AG04449 (cell line): ENCODE results near the gene ZEB2.

Experiments
- CTCF ChIA-PET: fragments of 350-600 bp; formaldehyde crosslinking; extraction: SDS; loops from one replicate; lab custom pipeline; 2021; ENCODE audit warnings: antibody characterized with exemption; lab: Yijun Ruan, JAX
- POLR2A ChIA-PET: fragments of 400-600, 350-600 bp; formaldehyde crosslinking; extraction: SDS; loops from one replicate; lab custom pipeline; 2020; ENCODE audit warnings: antibody characterized with exemption, inconsistent platforms; lab: Yijun Ruan, JAX
- DNase-seq: peaks from one replicate; pipeline ENCODE4 v3.0.0-alpha.2; 2010; ENCODE audit warnings: low read depth, low spot score
- H3K4me3 ChIP-seq: 2 replicates; pipeline ENCODE4 v1.5.1; 2011; ENCODE audit warnings: low read depth, mild to moderate bottlenecking, control low read depth, low read length
- TF ChIP-seq, protein P1 (sequence below): IDR thresholded peaks from one replicate; pipeline ENCODE4 v1.5.1; 2011; ENCODE audit warnings: mild to moderate bottlenecking, moderate library complexity, low read length, control low read depth, inconsistent platforms; ENCODE audit not compliant: insufficient read depth; ENCODE audit errors: missing control alignments

ZEB2 gene

DNA sequence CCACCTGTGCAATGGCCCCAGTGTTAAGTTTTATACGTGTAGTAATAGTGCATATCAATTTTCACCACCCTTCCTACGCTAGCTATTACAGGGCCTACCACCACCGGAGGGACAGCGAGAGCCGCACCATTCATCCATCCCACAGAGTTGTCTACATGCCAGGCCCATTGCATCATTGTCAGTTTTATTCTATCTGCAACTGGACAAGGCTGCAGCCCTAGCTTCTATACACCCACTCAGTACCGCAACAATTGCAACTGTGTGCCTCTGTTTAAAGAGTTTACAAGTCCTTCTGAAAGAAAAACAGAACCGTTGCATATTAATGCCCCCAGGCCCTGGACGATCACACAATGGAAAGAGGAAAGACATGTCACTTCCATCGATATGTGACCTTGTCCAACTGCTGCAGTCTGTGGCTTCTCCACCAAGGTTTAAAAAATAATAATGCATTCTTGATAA is 58.6 kb downstream of the ZEB2 start:
- ChIA-PET POLR2A (no interaction called here), CTCF (no interaction called here)
- no peak overlapping the region for H3K4me3 ChIP-seq
- TF ChIP-seq, protein P1, sequence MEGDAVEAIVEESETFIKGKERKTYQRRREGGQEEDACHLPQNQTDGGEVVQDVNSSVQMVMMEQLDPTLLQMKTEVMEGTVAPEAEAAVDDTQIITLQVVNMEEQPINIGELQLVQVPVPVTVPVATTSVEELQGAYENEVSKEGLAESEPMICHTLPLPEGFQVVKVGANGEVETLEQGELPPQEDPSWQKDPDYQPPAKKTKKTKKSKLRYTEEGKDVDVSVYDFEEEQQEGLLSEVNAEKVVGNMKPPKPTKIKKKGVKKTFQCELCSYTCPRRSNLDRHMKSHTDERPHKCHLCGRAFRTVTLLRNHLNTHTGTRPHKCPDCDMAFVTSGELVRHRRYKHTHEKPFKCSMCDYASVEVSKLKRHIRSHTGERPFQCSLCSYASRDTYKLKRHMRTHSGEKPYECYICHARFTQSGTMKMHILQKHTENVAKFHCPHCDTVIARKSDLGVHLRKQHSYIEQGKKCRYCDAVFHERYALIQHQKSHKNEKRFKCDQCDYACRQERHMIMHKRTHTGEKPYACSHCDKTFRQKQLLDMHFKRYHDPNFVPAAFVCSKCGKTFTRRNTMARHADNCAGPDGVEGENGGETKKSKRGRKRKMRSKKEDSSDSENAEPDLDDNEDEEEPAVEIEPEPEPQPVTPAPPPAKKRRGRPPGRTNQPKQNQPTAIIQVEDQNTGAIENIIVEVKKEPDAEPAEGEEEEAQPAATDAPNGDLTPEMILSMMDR = no peak
- DNase-seq = no peak

- no peak for DNase-seq
- CTCF ChIA-PET = no interaction called here
- TF ChIP-seq, protein P1 = no peak
- no peak overlapping the region for H3K4me3 ChIP-seq
- POLR2A ChIA-PET = no interaction called here
Measured at GRCh38 chr2:144460727-144461307, 59.1 kb downstream of the ZEB2 start.

- no peak overlapping the region for H3K4me3 ChIP-seq
- CTCF ChIA-PET = no interaction called here
- TF ChIP-seq, protein P1 = no peak
- DNase-seq = no peak
- POLR2A ChIA-PET = no interaction called here
Measured at GRCh38 chr2:144459937-144460336, 60.0 kb downstream of the ZEB2 start.

DNA sequence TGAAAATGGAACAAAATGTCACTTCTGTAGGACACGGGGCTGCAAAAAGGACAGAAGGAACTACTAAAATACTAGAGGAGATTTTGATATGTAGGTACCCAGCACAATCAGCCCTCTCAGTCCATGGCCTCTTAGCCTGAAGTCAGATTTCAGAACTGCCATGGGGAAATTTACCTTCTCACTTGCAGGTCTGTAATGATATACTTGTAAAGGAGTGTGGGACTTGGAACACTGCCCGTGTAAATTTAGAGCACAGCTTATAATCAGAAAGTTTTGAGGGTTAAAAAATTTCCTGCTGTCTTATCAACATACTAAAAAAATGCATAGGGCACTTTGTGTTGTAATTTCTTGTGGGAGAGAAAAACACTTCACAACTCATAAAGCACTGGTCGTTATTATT is 60.6 kb downstream of the ZEB2 start:
- TF ChIP-seq, protein P1 = no peak
- CTCF ChIA-PET = interaction anchor here (1.4 kb wide), 1 partner anchor 11 kb away, joined by 5 read pairs; no protein-coding TSS in a partner anchor
- POLR2A ChIA-PET = no interaction called here
- no peak overlapping the region for H3K4me3 ChIP-seq
- no peak for DNase-seq

DNA sequence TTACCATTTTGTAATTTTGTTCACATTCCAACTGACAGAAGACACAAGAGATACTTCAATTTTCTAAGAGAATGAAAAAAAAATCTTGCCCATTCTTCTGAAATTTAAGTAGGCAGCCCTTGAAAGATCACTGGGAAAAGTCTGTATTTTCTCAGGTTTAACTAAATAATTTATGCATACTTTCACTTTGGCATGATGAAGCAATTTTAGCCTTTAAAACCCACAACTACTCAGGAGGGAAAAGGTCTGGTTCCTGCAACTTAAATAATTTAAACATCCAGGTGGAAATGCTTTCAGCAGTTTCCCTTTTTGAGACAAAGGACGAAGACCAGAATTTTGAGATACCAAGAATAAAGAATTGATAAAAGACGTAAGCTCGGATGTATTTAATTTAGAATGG is 61.4 kb downstream of the ZEB2 start:
- ChIA-PET POLR2A (no interaction called here), CTCF (interaction anchor here (1.4 kb wide), 1 partner anchor 10 kb away, joined by 5 read pairs; no protein-coding TSS in a partner anchor)
- TF ChIP-seq, protein P1 = no peak
- no peak overlapping the region for H3K4me3 ChIP-seq
- DNase-seq = no peak

DNA sequence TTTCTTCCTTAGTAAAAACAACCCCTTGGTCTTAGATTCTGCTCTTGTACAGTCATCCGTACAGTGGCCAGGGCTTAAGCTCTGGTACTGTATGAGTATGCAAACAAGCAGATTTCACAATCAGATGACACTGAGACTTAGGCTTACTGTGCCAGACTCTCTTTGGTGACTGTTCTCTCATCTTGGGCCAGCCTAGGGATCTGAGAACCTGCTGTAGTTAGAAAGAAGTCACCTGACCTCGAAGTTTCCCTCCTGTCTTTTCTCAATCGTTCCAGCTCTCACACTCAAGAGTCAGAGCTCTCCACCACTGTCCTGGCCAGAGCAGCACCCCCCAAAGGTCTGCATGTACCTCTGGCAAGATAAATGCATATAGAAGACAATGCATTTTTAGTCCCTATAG is 63.2 kb downstream of the ZEB2 start:
- CTCF ChIA-PET = no interaction called here
- DNase-seq = peak; percentile 79
- TF ChIP-seq, protein P1 = no peak
- POLR2A ChIA-PET = no interaction called here
- H3K4me3 ChIP-seq = no peak overlapping the region
